Measurements from ENCODE around the gene GTPBP6.
"Not testable (repeated sequence)": the region's sequence is repeated elsewhere in the genome, so short reads cannot be mapped to it uniquely, and the experiment has no call there.

GTPBP6 gene

GRCh38 chrX:314781-315595, 3.6 kb downstream of the GTPBP6 start:
- DNase-seq = no peak

GRCh38 chrX:314049-314448, 4.5 kb downstream of the GTPBP6 start:
- DNase-seq = no peak

GRCh38 chrX:313546-313945, 5.0 kb downstream of the GTPBP6 start:
- DNase-seq = no peak

- no peak for DNase-seq
Measured at GRCh38 chrX:312621-313331, 5.8 kb downstream of the GTPBP6 start.

- DNase-seq = no peak
Measured at GRCh38 chrX:311156-312129, 7.2 kb downstream of the GTPBP6 start.

GRCh38 chrX:310621-311155, 7.9 kb downstream of the GTPBP6 start:
- no peak for DNase-seq

- DNase-seq = no peak
Measured at GRCh38 chrX:308821-309520, 9.6 kb downstream of the GTPBP6 start.

GRCh38 chrX:307261-308111, 11.1 kb downstream of the GTPBP6 start:
- no peak for DNase-seq

GRCh38 chrX:306614-307251, 11.9 kb downstream of the GTPBP6 start:
- not testable (repeated sequence) for DNase-seq

- DNase-seq = not testable (repeated sequence)
Measured at GRCh38 chrX:305781-306613, 12.6 kb downstream of the GTPBP6 start.

- no peak for DNase-seq
Measured at GRCh38 chrX:302975-303374, 15.6 kb downstream of the GTPBP6 start.

GRCh38 chrX:300334-300733, 18.3 kb downstream of the GTPBP6 start:
- DNase-seq = no peak

GRCh38 chrX:298993-299392, 19.6 kb downstream of the GTPBP6 start:
- DNase-seq = no peak

GRCh38 chrX:295136-295535, 23.5 kb downstream of the GTPBP6 start:
- DNase-seq = no peak

- no peak for DNase-seq
Measured at GRCh38 chrX:292900-293897, 25.4 kb downstream of the GTPBP6 start.

- no peak for DNase-seq
Measured at GRCh38 chrX:291411-291901, 27.1 kb downstream of the GTPBP6 start.

- no peak for DNase-seq
Measured at GRCh38 chrX:290476-291166, 28.0 kb downstream of the GTPBP6 start.

- DNase-seq = no peak
Measured at GRCh38 chrX:288561-288991, 30.0 kb downstream of the GTPBP6 start.
